GM12878 (cell line): ENCODE results near the gene TLNRD1. TPM values are rescaled to one million over a fixed set of nuclear protein-coding genes. Genes with fewer than 3 reads are reported as not detected.

Experiments used
- ATAC-seq: fragments of 200-7000 bp; cut with Tn5 transposase; 3 replicates; pipeline ENCODE4 v1.9.1; 2020; ENCODE audit warnings: mild to moderate bottlenecking, moderate library complexity
- BruUV-seq: library from RNA; stranded (reverse); fragments of 400-500 nt; replicated peaks from 2 replicates; lab custom pipeline; 2021; lab: Mats Ljungman, UMichigan
- CTCF ChIA-PET: fragments of 300-600 bp; sonication (Branson Sonifier 250); formaldehyde crosslinking; extraction: SDS; loops from one replicate; lab custom pipeline; 2021; ENCODE audit warnings: inconsistent platforms; lab: Yijun Ruan, JAX
- POLR2A ChIA-PET: fragments of 350-600 bp; formaldehyde crosslinking; extraction: SDS; loops from one replicate; lab custom pipeline; 2021; ENCODE audit warnings: inconsistent platforms; lab: Charles Lee
- RAD21 ChIA-PET: fragments of 300-600 bp; sonication (Branson Sonifier 250); formaldehyde crosslinking; loops from one replicate; lab custom pipeline; 2023; ENCODE audit warnings: antibody characterized with exemption; ENCODE audit not compliant: unreplicated experiment; lab: Charles Lee
- SMC1A ChIA-PET: fragments of 300-600 bp; sonication (Branson Sonifier 250); formaldehyde crosslinking; loops from one replicate; lab custom pipeline; 2023; ENCODE audit not compliant: unreplicated experiment, uncharacterized antibody; lab: Charles Lee
- DNase-seq: peaks from one replicate; pipeline ENCODE4 v3.0.0-alpha.2; 2011; ENCODE audit warnings: low read depth, low spot score
- FAIRE-seq: peaks from 3 replicates; lab custom pipeline; 2011; peaks lifted over from hg19 to GRCh38; lab: Jason Lieb, UNC
- H2AFZ ChIP-seq: 2 replicates; pipeline ENCODE4 v1.6.0; 2011; ENCODE audit warnings: low read depth, low read length, control low read depth; ENCODE audit not compliant: control insufficient read depth
- H3K27ac ChIP-seq: 2 replicates; pipeline ENCODE4 v1.5.1; 2011; ENCODE audit warnings: control low read depth; ENCODE audit not compliant: control insufficient read depth, insufficient read depth
- H3K27me3 ChIP-seq, 2 experiments: replicated peaks in 1 of 2; 2 replicates each; pipeline versions ENCODE4 v1.6.0 to v1.6.1; 2011; ENCODE audit warnings: low read length in 1 of 2; ENCODE audit not compliant: control insufficient read depth in 2 of 2, insufficient read depth in 2 of 2
- H3K36me3 ChIP-seq, 2 experiments: 2 replicates each; pipeline ENCODE4 v1.5.1; 2011; ENCODE audit warnings: low read length in 1 of 2; ENCODE audit not compliant: control insufficient read depth in 2 of 2, insufficient read depth in 2 of 2
- H3K4me1 ChIP-seq: 2 replicates; pipeline ENCODE4 v1.6.1; 2011; ENCODE audit warnings: mild to moderate bottlenecking, low read length, moderate library complexity, mixed read lengths; ENCODE audit not compliant: control insufficient read depth, insufficient read depth
- H3K4me2 ChIP-seq: 2 replicates; pipeline ENCODE4 v1.6.0; 2011; ENCODE audit warnings: control low read depth; ENCODE audit not compliant: control insufficient read depth, insufficient read depth
- H3K4me3 ChIP-seq: fragments of 200-600 bp; sonication (generic); 2 replicates; pipeline ENCODE4 v1.5.1; 2016
- H3K79me2 ChIP-seq: 2 replicates; pipeline ENCODE4 v1.6.0; 2011; ENCODE audit warnings: low read length; ENCODE audit not compliant: control insufficient read depth, insufficient read depth
- H3K9ac ChIP-seq: 2 replicates; pipeline ENCODE4 v1.8.0; 2011; ENCODE audit warnings: low read length, control low read depth, mixed read lengths; ENCODE audit not compliant: control insufficient read depth, insufficient read depth
- H3K9me3 ChIP-seq: replicated peaks from 3 replicates; pipeline ENCODE4 v1.5.1; 2011; ENCODE audit warnings: mild to moderate bottlenecking, low read length; ENCODE audit not compliant: control insufficient read depth, insufficient read depth
- H4K20me1 ChIP-seq: 2 replicates; pipeline ENCODE4 v1.6.0; 2011; ENCODE audit not compliant: control insufficient read depth, insufficient read depth
- CBFB ChIP-seq: IDR thresholded peaks from 2 replicates; pipeline ENCODE4 v1.6.1; 2016; ENCODE audit warnings: antibody characterized with exemption, low read depth
- CHD4 ChIP-seq: fragments of 200-600 bp; sonication (generic); IDR thresholded peaks from 2 replicates; pipeline ENCODE4 v1.6.1; 2016; ENCODE audit warnings: mild to moderate bottlenecking
- LARP7 ChIP-seq: fragments of 450-650 bp; IDR thresholded peaks from 2 replicates; pipeline ENCODE4 v1.6.1; 2017; ENCODE audit warnings: mild to moderate bottlenecking
- MTA2 ChIP-seq: fragments of 450-650 bp; IDR thresholded peaks from 2 replicates; pipeline ENCODE4 v1.6.1; 2016; ENCODE audit warnings: low read depth, mild to moderate bottlenecking, moderate library complexity
- MYB ChIP-seq: fragments of 150-350 bp; IDR thresholded peaks from 2 replicates; pipeline ENCODE4 v1.6.1; 2014; ENCODE audit warnings: mild to moderate bottlenecking, low read depth, low read length, borderline replicate concordance
- NBN ChIP-seq: fragments of 450-650 bp; IDR thresholded peaks from 2 replicates; pipeline ENCODE4 v1.6.1; 2016
- NFIC ChIP-seq: IDR thresholded peaks from 2 replicates; pipeline ENCODE4 v1.6.1; 2012; ENCODE audit warnings: low read depth, mild to moderate bottlenecking, inconsistent platforms, low read length, moderate library complexity
- NFYA ChIP-seq: IDR thresholded peaks from 2 replicates; pipeline ENCODE4 v1.6.1; 2011; ENCODE audit warnings: low read depth, mild to moderate bottlenecking, low read length, improper control_type of control experiment, borderline replicate concordance
- NR2C2 ChIP-seq: IDR thresholded peaks from 2 replicates; pipeline ENCODE4 v1.6.1; 2011; ENCODE audit warnings: borderline replicate concordance, low read depth; ENCODE audit not compliant: control insufficient read depth, insufficient read length
- RUNX3 ChIP-seq: IDR thresholded peaks from 2 replicates; pipeline ENCODE4 v1.6.1; 2012; ENCODE audit warnings: low read length, inconsistent platforms
- SIX5 ChIP-seq: IDR thresholded peaks from 2 replicates; pipeline ENCODE4 v1.6.1; 2011; ENCODE audit warnings: mild to moderate bottlenecking, low read depth, low read length, moderate library complexity; ENCODE audit not compliant: severe bottlenecking
- TARDBP ChIP-seq: IDR thresholded peaks from 2 replicates; pipeline ENCODE4 v1.6.1; 2016; ENCODE audit warnings: borderline replicate concordance
- TCF7 ChIP-seq: IDR thresholded peaks from 2 replicates; pipeline ENCODE4 v1.6.1; 2014; ENCODE audit warnings: antibody characterized with exemption, borderline replicate concordance
- ZNF217 ChIP-seq: fragments of 450-650 bp; IDR thresholded peaks from 2 replicates; pipeline ENCODE4 v1.6.1; 2017; ENCODE audit warnings: antibody characterized with exemption, mild to moderate bottlenecking
- ZNF24 ChIP-seq: fragments of 450-650 bp; IDR thresholded peaks from 2 replicates; pipeline ENCODE4 v1.6.1; 2017; ENCODE audit warnings: antibody characterized with exemption, mild to moderate bottlenecking
- ZSCAN29 ChIP-seq: fragments of 450-650 bp; IDR thresholded peaks from 2 replicates; pipeline ENCODE4 v1.6.1; 2017; ENCODE audit warnings: mild to moderate bottlenecking, moderate library complexity
- WGBS: methylation state at CpG from one replicate; pipeline ENCODE4 v1.1.6; 2016; ENCODE audit warnings: low lambda C conversion rate; ENCODE audit not compliant: insufficient replicate concordance, insufficient coverage; ENCODE audit errors: missing lambda C conversion rate; 5-methylcytosine and 5-hydroxymethylcytosine counted together
- in situ Hi-C: fragments of 300-500 bp; cut with MboI; formaldehyde crosslinking; loops from 9 replicates; pipeline ENCODE4 v1.14.3; 2018; ENCODE audit warnings: mixed read lengths
- intact Hi-C: fragments of 100-400 bp; cut with micrococcal nuclease; formaldehyde crosslinking; loops from one replicate; pipeline ENCODE4 v1.14.2; 2022; ENCODE audit not compliant: unreplicated experiment
- polyA plus RNA-seq, 11 experiments: library from polyadenylated mRNA; depleted of rRNA in 4 of 11; unstranded in 6 of 11; stranded (reverse) in 5 of 11; fragments of >200 nt; fragmentation: Nextera tagmentation in 4 of 11; fragmentation: Illumina TruSeq in 1 of 11; extraction: Ambion mirVana in 4 of 11; extraction: Trizol in 1 of 11; gene quantifications; 1 replicate in 1 of 11; 2 replicates in 10 of 11; pipeline versions ENCODE4 v1.2.1 to v1.2.3, GENCODE V29; 2011 to 2016; ENCODE audit warnings: inconsistent platforms in 2 of 11, missing spikeins in 2 of 11, low read depth in 1 of 11
- total RNA-seq, 4 experiments: library from RNA; depleted of rRNA in 3 of 4; stranded (reverse); fragments of >200 nt in 3 of 4; fragmentation: Illumina TruSeq in 1 of 4; extraction: Trizol in 1 of 4; gene quantifications; 2 replicates each; pipeline versions ENCODE4 v1.2.1 to v1.2.3, GENCODE V29; 2013 to 2021
- TF ChIP-seq, protein P1 (sequence below): IDR thresholded peaks from 2 replicates; pipeline ENCODE4 v1.6.1; 2011; ENCODE audit warnings: low read depth, mild to moderate bottlenecking, low read length, moderate library complexity, borderline replicate concordance; ENCODE audit errors: extremely low read depth
- TF ChIP-seq, protein P2 (sequence below): fragments of 450-650 bp; conservative IDR thresholded peaks from 2 replicates; pipeline ENCODE4 v1.6.1; 2017; ENCODE audit warnings: mild to moderate bottlenecking, moderate library complexity

Gene TLNRD1
- total and polyA plus RNA-seq, 10 of the 15 experiments (the other 5 are each of a cell fraction or from before 2014, with no cell fraction given), result 2.5 to 44.8 (median 9.1) TPM

DNA sequence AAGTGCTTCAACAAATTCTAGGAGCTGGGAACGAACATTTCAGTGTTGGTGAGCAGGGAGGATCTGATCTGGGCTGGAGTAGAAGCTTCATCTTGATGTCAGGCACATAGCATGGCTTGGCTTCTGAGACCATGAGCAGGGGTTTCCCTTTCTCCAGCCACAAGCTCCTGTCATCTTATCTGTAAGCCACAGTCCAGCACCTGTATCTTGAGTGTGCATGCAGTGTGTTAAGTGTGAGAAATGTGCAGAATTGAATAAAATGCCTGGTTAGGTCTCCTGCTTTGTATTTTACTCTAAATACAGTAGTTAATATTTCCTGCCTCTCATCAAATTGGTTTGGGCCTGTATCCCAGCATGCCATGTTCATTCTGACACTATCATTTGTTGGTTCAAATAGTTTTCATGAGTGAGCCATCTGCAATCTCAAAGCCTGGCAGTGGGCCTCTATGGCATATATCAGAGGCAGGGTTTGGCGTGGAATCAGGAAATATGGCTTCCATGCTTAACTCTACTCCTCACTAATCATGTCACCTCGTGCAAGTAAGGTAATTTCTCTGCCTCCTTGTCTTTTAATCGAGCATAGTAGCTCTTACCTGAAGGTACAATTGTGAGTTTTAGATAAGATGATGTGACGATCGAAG is 43.3 kb downstream of the TLNRD1 start:
- H3K27me3 ChIP-seq, result no peaks in the 10 kb centered on the region
- no peaks in the 10 kb centered on the region for H3K36me3 ChIP-seq
- ATAC-seq, result peak; percentile 72
- no peak overlapping the region for H2AFZ ChIP-seq
- SMC1A ChIA-PET, result interaction anchor here (1.2 kb wide), 1 partner anchor 35 kb away, joined by 3 read pairs; no protein-coding TSS in a partner anchor
- DNase-seq, result no peak
- intact Hi-C loops, result loop anchor here (2.0 kb wide), 1 partner anchor 21 kb away; no protein-coding TSS in a partner anchor
- CTCF ChIA-PET, result no interaction called here
- H3K27ac ChIP-seq, result no peak overlapping the region
- no peak for FAIRE-seq
- no peak overlapping the region for H3K4me3 ChIP-seq
- 62% methylated on average over 6 of the region's 6 CpGs for WGBS
- POLR2A ChIA-PET, result no interaction called here
- no peaks in the 10 kb centered on the region for H3K79me2 ChIP-seq
- H3K4me1 ChIP-seq, result peaks cover 8% of the 10 kb centered on the region
- no peaks in the 10 kb centered on the region; the same call in 1 of the 3 replicates for H3K9me3 ChIP-seq
- H4K20me1 ChIP-seq, result no peaks in the 10 kb centered on the region
- no peak overlapping the region for H3K9ac ChIP-seq
- TF ChIP-seq CBFB (no peak), MYB (no peak), RUNX3 (0 out of 2 replicates have a peak, but pooled peaks have one; percentile 30), NBN (no peak), ZSCAN29 (no peak)
- TF ChIP-seq, protein P1, sequence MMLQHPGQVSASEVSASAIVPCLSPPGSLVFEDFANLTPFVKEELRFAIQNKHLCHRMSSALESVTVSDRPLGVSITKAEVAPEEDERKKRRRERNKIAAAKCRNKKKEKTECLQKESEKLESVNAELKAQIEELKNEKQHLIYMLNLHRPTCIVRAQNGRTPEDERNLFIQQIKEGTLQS, result no peak
- BruUV-seq, result no TSS peak
- no peak overlapping the region for H3K4me2 ChIP-seq
- in situ Hi-C loops, result no loop called here
- RAD21 ChIA-PET, result no interaction called here

DNA sequence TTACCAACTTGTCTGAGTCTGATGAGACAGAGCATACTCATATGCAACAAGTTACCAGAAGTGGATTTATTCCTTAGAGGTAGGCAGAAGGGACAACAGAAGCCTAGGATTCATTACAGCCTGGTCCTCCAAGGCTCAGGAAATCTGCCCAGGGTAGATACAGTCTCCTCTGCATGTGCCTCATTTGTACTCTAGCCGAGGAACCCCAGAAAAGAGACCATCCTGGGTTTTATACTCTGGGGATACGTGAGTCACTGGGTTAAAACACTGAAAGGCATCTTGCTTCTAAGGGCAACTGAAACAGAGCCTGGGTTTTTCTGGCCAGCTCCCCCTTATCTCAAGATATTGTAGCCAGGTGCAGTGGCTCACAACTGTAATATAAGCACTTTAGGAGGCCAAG is 45.6 kb downstream of the TLNRD1 start:
- H3K4me3 ChIP-seq, result no peak overlapping the region
- intact Hi-C loops, result no loop called here
- ChIA-PET RAD21 (no interaction called here), SMC1A (interaction anchor here (1.0 kb wide), 1 partner anchor 13 kb away, joined by 3 read pairs; no protein-coding TSS in a partner anchor), CTCF (no interaction called here), POLR2A (no interaction called here)
- H3K27me3 ChIP-seq, result no peaks in the 10 kb centered on the region
- no peaks in the 10 kb centered on the region for H4K20me1 ChIP-seq
- H3K4me1 ChIP-seq, result peaks cover 6% of the 10 kb centered on the region; the same call in 1 of the 2 replicates
- H3K27ac ChIP-seq, result no peak overlapping the region
- no peaks in the 10 kb centered on the region for H3K36me3 ChIP-seq
- H3K4me2 ChIP-seq, result no peak overlapping the region
- BruUV-seq, result no TSS peak
- H3K9me3 ChIP-seq, result no peaks in the 10 kb centered on the region; the same call in 1 of the 3 replicates
- no peak overlapping the region for H2AFZ ChIP-seq
- DNase-seq (no peak), ATAC-seq (no peak), FAIRE-seq (no peak)
- 0% methylated on average over 2 of the region's 2 CpGs for WGBS
- in situ Hi-C loops, result no loop called here
- H3K9ac ChIP-seq, result no peak overlapping the region
- H3K79me2 ChIP-seq, result no peaks in the 10 kb centered on the region
- no peak for TF ChIP-seq MTA2
- TF ChIP-seq ZNF217, result no peak
- no peak for TF ChIP-seq CHD4
- TF ChIP-seq, protein P2, sequence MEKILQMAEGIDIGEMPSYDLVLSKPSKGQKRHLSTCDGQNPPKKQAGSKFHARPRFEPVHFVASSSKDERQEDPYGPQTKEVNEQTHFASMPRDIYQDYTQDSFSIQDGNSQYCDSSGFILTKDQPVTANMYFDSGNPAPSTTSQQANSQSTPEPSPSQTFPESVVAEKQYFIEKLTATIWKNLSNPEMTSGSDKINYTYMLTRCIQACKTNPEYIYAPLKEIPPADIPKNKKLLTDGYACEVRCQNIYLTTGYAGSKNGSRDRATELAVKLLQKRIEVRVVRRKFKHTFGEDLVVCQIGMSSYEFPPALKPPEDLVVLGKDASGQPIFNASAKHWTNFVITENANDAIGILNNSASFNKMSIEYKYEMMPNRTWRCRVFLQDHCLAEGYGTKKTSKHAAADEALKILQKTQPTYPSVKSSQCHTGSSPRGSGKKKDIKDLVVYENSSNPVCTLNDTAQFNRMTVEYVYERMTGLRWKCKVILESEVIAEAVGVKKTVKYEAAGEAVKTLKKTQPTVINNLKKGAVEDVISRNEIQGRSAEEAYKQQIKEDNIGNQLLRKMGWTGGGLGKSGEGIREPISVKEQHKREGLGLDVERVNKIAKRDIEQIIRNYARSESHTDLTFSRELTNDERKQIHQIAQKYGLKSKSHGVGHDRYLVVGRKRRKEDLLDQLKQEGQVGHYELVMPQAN, result no peak
- TF ChIP-seq SIX5, result no peak
- TF ChIP-seq TARDBP, result no peak
- TF ChIP-seq NFYA, result no peak
- TF ChIP-seq NR2C2, result no peak
- no peak for TF ChIP-seq LARP7
- no peak for TF ChIP-seq ZNF24
- no peak for TF ChIP-seq TCF7
- no peak for TF ChIP-seq NFIC
